ENCODE measurements around the gene SUMO3. TPM values are rescaled to one million over a fixed set of nuclear protein-coding genes. Genes with fewer than 3 reads are reported as not detected.

The SUMO3 gene
- total and polyA plus RNA-seq, 2 of the 8 experiments (the other 6 are each of a cell fraction or from before 2014, with no cell fraction given), result 96.8 to 101 TPM

- TF ChIP-seq SP1 (IDR thresholded peaks at IDR 0.05; ENCODE audit: low read depth, low read length) (no peak), BRCA1 (IDR thresholded peaks at IDR 0.05; ENCODE audit: low read depth, low read length) (no peak), POU5F1 (IDR thresholded peaks at IDR 0.05; ENCODE audit: low read depth, low read length) (no peak), EZH2 (IDR thresholded peaks at IDR 0.05; ENCODE audit: low read depth, low read length, severe bottlenecking) (no peak), NANOG (IDR thresholded peaks at IDR 0.05; ENCODE audit: insufficient read depth, low read depth, low read length, poor library complexity, severe bottlenecking) (no peak), SP4 (IDR thresholded peaks at IDR 0.05; ENCODE audit: low read length) (no peak), SIN3A (conservative IDR thresholded peaks at IDR 0.05 in 1 of 2, IDR thresholded peaks at IDR 0.05 in 1 of 2; ENCODE audit: low read depth in 1 of 2, low read length in 2 of 2) (no peak), ATF3 (IDR thresholded peaks at IDR 0.05; ENCODE audit: insufficient read depth, low read depth, low read length) (no peak)
These were observed 51.0 kb downstream of the SUMO3 start (continued) for GRCh38 chr21:44766818-44767354.
